Esophagus muscularis mucosa (tissue), 4 donors: ENCODE measurements around the gene WTAP.

ENCODE experiments used
- EP300 ChIP-seq: sonication (generic); formaldehyde crosslinking; IDR thresholded peaks from one replicate; pipeline ENCODE4 v1.6.1; 2017; ENCODE audit warnings: antibody characterized with exemption
- POLR2A ChIP-seq: fragments of 450-650 bp; IDR thresholded peaks from one replicate; pipeline ENCODE4 v1.6.1; 2017; ENCODE audit warnings: antibody characterized with exemption, moderate library complexity, mild to moderate bottlenecking, low read depth
- POLR2AphosphoS5 ChIP-seq, 2 donors: sonication (generic); formaldehyde crosslinking; IDR thresholded peaks; one replicate each; pipeline ENCODE4 v1.6.1; 2017; ENCODE audit warnings: antibody characterized with exemption in 2 of 2
- TF ChIP-seq, protein P1 (sequence below), 3 experiments: fragments of 200-600 bp in 2 of 3; fragments of 450-650 bp in 1 of 3; sonication (generic) in 2 of 3; IDR thresholded peaks; one replicate each; pipeline ENCODE4 v1.5.1; 2017 to 2019; ENCODE audit warnings: antibody characterized with exemption in 3 of 3, mild to moderate bottlenecking in 2 of 3, moderate library complexity in 1 of 3

DNA sequence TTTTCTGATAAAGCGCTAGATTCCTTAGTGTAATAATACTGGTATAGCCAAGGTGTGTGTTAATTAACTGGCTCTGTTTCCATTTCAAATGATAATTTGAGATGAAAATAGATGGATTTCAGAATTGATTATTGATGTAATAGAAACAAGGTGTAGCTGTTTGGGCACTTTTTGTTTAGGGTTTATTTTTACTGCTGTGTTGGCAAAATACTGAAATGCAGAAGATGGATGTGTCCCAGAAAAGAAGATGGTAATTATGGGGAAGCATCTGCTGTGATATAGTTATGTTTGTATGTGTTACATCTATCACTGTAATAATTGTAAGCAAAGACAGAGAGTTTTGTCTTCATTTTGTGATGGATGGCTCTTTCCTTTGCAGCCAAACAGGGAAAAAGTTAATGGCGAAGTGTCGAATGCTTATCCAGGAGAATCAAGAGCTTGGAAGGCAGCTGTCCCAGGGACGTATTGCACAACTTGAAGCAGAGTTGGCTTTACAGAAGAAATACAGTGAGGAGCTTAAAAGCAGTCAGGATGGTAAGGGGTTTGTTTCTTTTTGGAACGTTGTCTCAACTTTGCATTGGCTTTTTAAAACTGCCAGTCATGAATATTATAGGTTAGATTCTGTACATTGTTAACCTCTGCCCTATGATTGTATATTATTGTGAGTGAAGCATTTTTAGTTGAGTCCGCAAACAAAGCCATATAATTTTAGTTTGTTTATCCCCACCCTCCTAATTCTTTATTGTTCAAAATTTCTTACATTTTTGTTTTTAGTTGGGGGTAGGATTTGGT is 26.0 kb downstream of the WTAP start:
- TF ChIP-seq POLR2AphosphoS5 (IDR thresholded peaks at IDR 0.05) (no peak), POLR2A (no peak), EP300 (no peak)
- TF ChIP-seq, protein P1, sequence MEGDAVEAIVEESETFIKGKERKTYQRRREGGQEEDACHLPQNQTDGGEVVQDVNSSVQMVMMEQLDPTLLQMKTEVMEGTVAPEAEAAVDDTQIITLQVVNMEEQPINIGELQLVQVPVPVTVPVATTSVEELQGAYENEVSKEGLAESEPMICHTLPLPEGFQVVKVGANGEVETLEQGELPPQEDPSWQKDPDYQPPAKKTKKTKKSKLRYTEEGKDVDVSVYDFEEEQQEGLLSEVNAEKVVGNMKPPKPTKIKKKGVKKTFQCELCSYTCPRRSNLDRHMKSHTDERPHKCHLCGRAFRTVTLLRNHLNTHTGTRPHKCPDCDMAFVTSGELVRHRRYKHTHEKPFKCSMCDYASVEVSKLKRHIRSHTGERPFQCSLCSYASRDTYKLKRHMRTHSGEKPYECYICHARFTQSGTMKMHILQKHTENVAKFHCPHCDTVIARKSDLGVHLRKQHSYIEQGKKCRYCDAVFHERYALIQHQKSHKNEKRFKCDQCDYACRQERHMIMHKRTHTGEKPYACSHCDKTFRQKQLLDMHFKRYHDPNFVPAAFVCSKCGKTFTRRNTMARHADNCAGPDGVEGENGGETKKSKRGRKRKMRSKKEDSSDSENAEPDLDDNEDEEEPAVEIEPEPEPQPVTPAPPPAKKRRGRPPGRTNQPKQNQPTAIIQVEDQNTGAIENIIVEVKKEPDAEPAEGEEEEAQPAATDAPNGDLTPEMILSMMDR (IDR thresholded peaks at IDR 0.05) = no peak
